ENCODE results near the gene H1-8. TPM values are rescaled to one million over a fixed set of nuclear protein-coding genes. Genes with fewer than 3 reads are reported as not detected.
A peak's percentile ranks its signal among the peaks of the same experiment; 100 is the strongest.

Gene H1-8
- total RNA-seq, 6 donors from 2014 or later = not detected

GRCh38 chr3:129553171-129553570 lies 10.2 kb downstream of the H1-8 start:
- Histone ChIP-seq H3K4me1 (peaks cover 26 to 35% (median 32%) of the 10 kb centered on the region in 4 donors), H3K4me3 (no peak overlapping the region), H3K36me3 (peaks cover 4 to 32% (median 29%) of the 10 kb centered on the region in 4 donors), H3K9me3 (no peaks in the 10 kb centered on the region), H3K27ac (peak overlapping the region in 2 of 4 donors; percentile 11 to 18), H3K27me3 (no peaks in the 10 kb centered on the region)
- no peak for TF ChIP-seq CTCF (IDR thresholded peaks at IDR 0.05)
- no peak for ATAC-seq (ENCODE audit: low FRiP score in 2 of 2)
- 41 to 70% methylated on average over 2 to 6 of the region's 6 CpGs for WGBS, 2 donors
- DNase-seq = peak in 1 of 2 donors; percentile 65

- Histone ChIP-seq H3K9me3 (no peaks in the 10 kb centered on the region), H3K4me3 (no peak overlapping the region), H3K27ac (peak overlapping the region in 1 of 4 donors; percentile 57), H3K36me3 (peaks cover 4 to 38% (median 34%) of the 10 kb centered on the region in 4 donors), H3K4me1 (peaks cover 31 to 41% (median 35%) of the 10 kb centered on the region in 4 donors), H3K27me3 (no peaks in the 10 kb centered on the region)
- ATAC-seq (ENCODE audit: low FRiP score in 2 of 2) = no peak
- TF ChIP-seq POLR2A (IDR thresholded peaks at IDR 0.05) (no peak), CTCF (IDR thresholded peaks at IDR 0.05) (no peak), POLR2AphosphoS5 (IDR thresholded peaks at IDR 0.05) (no peak), EP300 (IDR thresholded peaks at IDR 0.05) (no peak)
- 43 to 57% methylated on average over 15 of the region's 15 CpGs for WGBS, 2 donors
- DNase-seq = peak in 1 of 2 donors; percentile 86
Observed at GRCh38 chr3:129553719-129554118, 10.7 kb downstream of the H1-8 start.

- TF ChIP-seq EP300 (IDR thresholded peaks at IDR 0.05) (no peak), POLR2A (IDR thresholded peaks at IDR 0.05) (no peak), CTCF (IDR thresholded peaks at IDR 0.05) (no peak), POLR2AphosphoS5 (IDR thresholded peaks at IDR 0.05) (no peak)
- peak overlapping the region in 3 of 4 donors; percentile 36 to 57 (median 50) for H3K27ac ChIP-seq
- H3K4me1 ChIP-seq = peaks cover 38 to 49% (median 43%) of the 10 kb centered on the region in 4 donors
- DNase-seq = no peak
- no peaks in the 10 kb centered on the region for H3K27me3 ChIP-seq
- no peaks in the 10 kb centered on the region for H3K9me3 ChIP-seq
- H3K36me3 ChIP-seq = peaks cover 4 to 46% (median 42%) of the 10 kb centered on the region in 4 donors
- no peak overlapping the region for H3K4me3 ChIP-seq
- 27 to 57% methylated on average over 3 to 13 of the region's 13 CpGs for WGBS, 2 donors
- ATAC-seq (ENCODE audit: low FRiP score in 2 of 2) = no peak
Observed at GRCh38 chr3:129554356-129555152, 11.6 kb downstream of the H1-8 start.

DNA sequence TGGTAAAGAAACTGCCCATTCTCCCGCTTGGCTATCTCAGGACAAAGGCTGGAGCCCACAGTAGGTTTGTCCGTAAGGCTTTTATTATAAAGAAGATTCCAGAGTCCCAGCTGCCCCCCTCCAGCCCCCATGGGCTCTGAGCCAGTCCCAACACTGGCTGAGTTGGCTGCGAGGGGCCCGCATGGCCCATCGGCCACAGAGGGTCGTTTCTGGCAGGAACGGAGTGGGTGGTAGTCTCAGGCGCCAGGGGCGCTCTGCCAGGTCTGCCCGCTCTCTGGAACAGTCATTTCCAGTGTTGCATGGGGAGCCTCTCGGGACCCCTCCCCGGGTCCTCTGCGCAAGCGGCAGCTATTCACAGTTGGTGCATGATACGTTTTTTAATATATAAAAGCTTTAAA lies 12.2 kb downstream of the H1-8 start:
- Histone ChIP-seq H3K4me1 (peaks cover 40 to 55% (median 45%) of the 10 kb centered on the region in 4 donors), H3K4me3 (no peak overlapping the region), H3K9me3 (no peaks in the 10 kb centered on the region), H3K27ac (peak overlapping the region in 3 of 4 donors; percentile 36 to 57 (median 50)), H3K36me3 (peaks cover 4 to 52% (median 48%) of the 10 kb centered on the region in 4 donors), H3K27me3 (no peaks in the 10 kb centered on the region)
- ATAC-seq (ENCODE audit: low FRiP score in 2 of 2) = no peak
- TF ChIP-seq POLR2A (IDR thresholded peaks at IDR 0.05) = no peak
- no peak for TF ChIP-seq EP300 (IDR thresholded peaks at IDR 0.05)
- no peak for TF ChIP-seq CTCF (IDR thresholded peaks at IDR 0.05)
- TF ChIP-seq POLR2AphosphoS5 (IDR thresholded peaks at IDR 0.05) = no peak
- DNase-seq = peak in 1 of 2 donors; percentile 69
- WGBS, 2 donors = 68 to 84% methylated on average over 15 of the region's 15 CpGs

Measured in upper lobe of left lung (tissue), 6 donors.